ENCODE results near the gene ADARB1. TPM values are rescaled to one million over a fixed set of nuclear protein-coding genes. Genes with fewer than 3 reads are reported as not detected.

ADARB1 gene
- total RNA-seq, 1 experiment from 2014 or later = 12.1 TPM

GRCh38 chr21:45244799-45245340 lies 170.5 kb downstream of the ADARB1 start:
- TF ChIP-seq EZH2 (IDR thresholded peaks at IDR 0.05; ENCODE audit: low read depth) = no peak
- no peak for DNase-seq
- Histone ChIP-seq H3F3A (ENCODE audit: insufficient read depth, low read depth) (no peaks in the 10 kb centered on the region), H3K9me2 (ENCODE audit: insufficient read depth) (no peaks in the 10 kb centered on the region), H3K4me3 (no peak overlapping the region), H3K36me3 (ENCODE audit: low read depth) (no peaks in the 10 kb centered on the region), H3K4me1 (replicated peaks; ENCODE audit: insufficient read depth) (no peaks in the 10 kb centered on the region), H2AFZ (no peak overlapping the region), H4K20me1 (ENCODE audit: insufficient read depth) (no peaks in the 10 kb centered on the region), H3K79me2 (ENCODE audit: low read depth) (no peaks in the 10 kb centered on the region), H3K9me3 (ENCODE audit: insufficient read depth, low read depth) (no peaks in the 10 kb centered on the region; the same call in 1 of the 2 replicates), H3K27ac (no peak overlapping the region), H3K4me2 (no peak overlapping the region), H3K27me3 (ENCODE audit: insufficient read depth, low read depth) (peaks cover 19% of the 10 kb centered on the region)
- POLR2A ChIA-PET (ENCODE audit: unreplicated experiment) = no interaction called here
- no TSS peak for BruUV-seq (replicated peaks)
- CTCF ChIA-PET = no interaction called here
- intact Hi-C loops (cut with micrococcal nuclease; ENCODE audit: unreplicated experiment) = loop anchor here (10.0 kb wide), 1 partner anchor 100 kb away; no protein-coding TSS in a partner anchor

GRCh38 chr21:45246386-45247320 lies 172.3 kb downstream of the ADARB1 start:
- TF ChIP-seq CTCF (conservative IDR thresholded peaks at IDR 0.05) = no peak
- TF ChIP-seq EZH2 (IDR thresholded peaks at IDR 0.05; ENCODE audit: low read depth) = no peak
- no peaks in the 10 kb centered on the region for H3K36me3 ChIP-seq (ENCODE audit: low read depth)
- intact Hi-C loops (cut with micrococcal nuclease; ENCODE audit: unreplicated experiment) = loop anchor here (10.0 kb wide), 1 partner anchor 102 kb away; no protein-coding TSS in a partner anchor
- no peak overlapping the region for H3K4me3 ChIP-seq
- H2AFZ ChIP-seq = no peak overlapping the region
- CTCF ChIA-PET = no interaction called here
- no peaks in the 10 kb centered on the region; the same call in 1 of the 2 replicates for H3K9me3 ChIP-seq (ENCODE audit: insufficient read depth, low read depth)
- no peaks in the 10 kb centered on the region for H3K79me2 ChIP-seq (ENCODE audit: low read depth)
- peaks cover 19% of the 10 kb centered on the region for H3K27me3 ChIP-seq (ENCODE audit: insufficient read depth, low read depth)
- no TSS peak for BruUV-seq (replicated peaks)
- no peaks in the 10 kb centered on the region for H3K9me2 ChIP-seq (ENCODE audit: insufficient read depth)
- H4K20me1 ChIP-seq (ENCODE audit: insufficient read depth) = no peaks in the 10 kb centered on the region
- H3K4me2 ChIP-seq = no peak overlapping the region
- H3K27ac ChIP-seq = no peak overlapping the region
- H3F3A ChIP-seq (ENCODE audit: insufficient read depth, low read depth) = no peaks in the 10 kb centered on the region
- no peak for DNase-seq
- POLR2A ChIA-PET (ENCODE audit: unreplicated experiment) = no interaction called here
- H3K4me1 ChIP-seq (replicated peaks; ENCODE audit: insufficient read depth) = no peaks in the 10 kb centered on the region

GRCh38 chr21:45248301-45248892 lies 174.0 kb downstream of the ADARB1 start:
- Histone ChIP-seq H3K36me3 (ENCODE audit: low read depth) (no peaks in the 10 kb centered on the region), H3K9me2 (ENCODE audit: insufficient read depth) (no peaks in the 10 kb centered on the region), H3K4me1 (replicated peaks; ENCODE audit: insufficient read depth) (no peaks in the 10 kb centered on the region), H3K4me2 (no peak overlapping the region), H3K79me2 (ENCODE audit: low read depth) (no peaks in the 10 kb centered on the region), H3K4me3 (no peak overlapping the region), H3K27ac (no peak overlapping the region), H3K27me3 (ENCODE audit: insufficient read depth, low read depth) (peaks cover 17% of the 10 kb centered on the region), H4K20me1 (ENCODE audit: insufficient read depth) (no peaks in the 10 kb centered on the region; the same call in 1 of the 2 replicates), H3K9me3 (ENCODE audit: insufficient read depth, low read depth) (no peaks in the 10 kb centered on the region; the same call in 1 of the 2 replicates), H2AFZ (no peak overlapping the region), H3F3A (ENCODE audit: insufficient read depth, low read depth) (no peaks in the 10 kb centered on the region)
- TF ChIP-seq EZH2 (IDR thresholded peaks at IDR 0.05; ENCODE audit: low read depth) = no peak
- TF ChIP-seq CTCF (conservative IDR thresholded peaks at IDR 0.05) = no peak
- POLR2A ChIA-PET (ENCODE audit: unreplicated experiment) = interaction anchor here (0.7 kb wide), 1 partner anchor 483 kb away, joined by 7 read pairs; no protein-coding TSS in a partner anchor
- DNase-seq = no peak
- CTCF ChIA-PET = interaction anchor here (0.5 kb wide), 1 partner anchor 12 kb away, joined by 3 read pairs; no protein-coding TSS in a partner anchor
- no TSS peak for BruUV-seq (replicated peaks)
- intact Hi-C loops (cut with micrococcal nuclease; ENCODE audit: unreplicated experiment) = loop anchor here (10.0 kb wide), 1 partner anchor 104 kb away; no protein-coding TSS in a partner anchor
